Mesenchymal stem cell (in vitro differentiated cells and primary cell): ENCODE measurements around the gene TENT4B.
A peak's percentile ranks its signal among the peaks of the same experiment; 100 is the strongest.

Source experiments
- DNase-seq: peaks from one replicate; pipeline ENCODE4 v3.0.0-alpha.2; 2013
- H2AFZ ChIP-seq: one replicate; pipeline ENCODE4 v1.6.1; 2013; ENCODE audit warnings: low read depth, mild to moderate bottlenecking, control low read depth, inconsistent platforms, low read length, moderate library complexity
- H2AK5ac ChIP-seq: 2 replicates; pipeline ENCODE4 v1.6.1; 2013; ENCODE audit warnings: low read length, moderate library complexity, mild to moderate bottlenecking, inconsistent platforms; ENCODE audit not compliant: severe bottlenecking
- H2BK120ac ChIP-seq: one replicate; pipeline ENCODE4 v1.6.1; 2013; ENCODE audit warnings: low read depth, mild to moderate bottlenecking, inconsistent platforms, low read length, moderate library complexity
- H2BK12ac ChIP-seq, 2 experiments: one replicate each; pipeline ENCODE4 v1.6.1; 2013; ENCODE audit warnings: inconsistent platforms in 2 of 2, low read length in 2 of 2, mild to moderate bottlenecking in 2 of 2, moderate library complexity in 2 of 2, control low read depth in 1 of 2
- H2BK15ac ChIP-seq: one replicate; pipeline ENCODE4 v1.6.1; 2013; ENCODE audit warnings: mild to moderate bottlenecking, low read depth, inconsistent platforms; ENCODE audit not compliant: poor library complexity, severe bottlenecking
- H2BK5ac ChIP-seq: 2 replicates; pipeline ENCODE4 v1.6.1; 2013; ENCODE audit warnings: low read depth, mild to moderate bottlenecking, low read length, control low read depth, inconsistent platforms; ENCODE audit not compliant: poor library complexity, severe bottlenecking
- H3K14ac ChIP-seq, 2 experiments: one replicate each; pipeline ENCODE4 v1.6.1; 2013; ENCODE audit warnings: inconsistent platforms in 2 of 2, low read length in 2 of 2, control low read depth in 1 of 2, mild to moderate bottlenecking in 1 of 2, moderate library complexity in 1 of 2
- H3K18ac ChIP-seq, 2 experiments: one replicate each; pipeline ENCODE4 v1.6.1; 2013; ENCODE audit warnings: inconsistent platforms in 2 of 2, low read length in 2 of 2, control low read depth in 1 of 2, low read depth in 1 of 2, mild to moderate bottlenecking in 1 of 2
- H3K23ac ChIP-seq, 2 experiments: one replicate each; pipeline ENCODE4 v1.6.1; 2013; ENCODE audit warnings: inconsistent platforms in 2 of 2, low read length in 2 of 2, mild to moderate bottlenecking in 2 of 2, moderate library complexity in 2 of 2, control low read depth in 1 of 2
- H3K27ac ChIP-seq: 2 replicates; pipeline ENCODE4 v1.5.1; 2013; ENCODE audit warnings: mild to moderate bottlenecking, moderate library complexity, low read length, control low read depth, inconsistent platforms; ENCODE audit not compliant: poor library complexity, severe bottlenecking
- H3K27me3 ChIP-seq, 2 experiments: 2 replicates each; pipeline versions ENCODE4 v1.6.1 to v1.7.0; 2013; ENCODE audit warnings: low read length in 2 of 2, mild to moderate bottlenecking in 2 of 2, moderate library complexity in 2 of 2, control low read depth in 1 of 2, inconsistent platforms in 1 of 2; ENCODE audit not compliant: control insufficient read depth in 1 of 2, insufficient read depth in 1 of 2
- H3K36me3 ChIP-seq, 2 experiments: 2 replicates each; pipeline versions ENCODE4 v1.6.1 to v1.7.0; 2013; ENCODE audit warnings: low read length in 2 of 2, control low read depth in 1 of 2, inconsistent platforms in 1 of 2, low read depth in 1 of 2, mild to moderate bottlenecking in 1 of 2; ENCODE audit not compliant: insufficient read depth in 2 of 2, control insufficient read depth in 1 of 2
- H3K4ac ChIP-seq, 2 experiments: one replicate each; pipeline ENCODE4 v1.6.1; 2013; ENCODE audit warnings: inconsistent platforms in 2 of 2, low read length in 2 of 2, mild to moderate bottlenecking in 2 of 2, moderate library complexity in 2 of 2, control low read depth in 1 of 2, low read depth in 1 of 2
- H3K4me1 ChIP-seq: 2 replicates; pipeline ENCODE4 v1.6.1; 2013; ENCODE audit warnings: low read depth, low read length, control low read depth; ENCODE audit not compliant: control insufficient read depth, insufficient read depth
- H3K4me2 ChIP-seq: 2 replicates; pipeline ENCODE4 v1.6.1; 2013; ENCODE audit warnings: low read length, mild to moderate bottlenecking, inconsistent platforms; ENCODE audit not compliant: poor library complexity, severe bottlenecking
- H3K4me3 ChIP-seq, 2 experiments: 2 replicates each; pipeline versions ENCODE4 v1.5.1 to v1.7.0; 2013; ENCODE audit warnings: low read length in 2 of 2, mild to moderate bottlenecking in 2 of 2, control low read depth in 1 of 2, low read depth in 1 of 2; ENCODE audit not compliant: insufficient read depth in 1 of 2
- H3K79me1 ChIP-seq: replicated peaks from 2 replicates; pipeline ENCODE4 v1.6.1; 2013; ENCODE audit warnings: mild to moderate bottlenecking, control low read depth, low read length, inconsistent platforms; ENCODE audit not compliant: poor library complexity, severe bottlenecking
- H3K9ac ChIP-seq: 2 replicates; pipeline ENCODE4 v1.7.0; 2013; ENCODE audit warnings: mild to moderate bottlenecking, low read length, moderate library complexity
- H3K9me3 ChIP-seq: 2 replicates; pipeline ENCODE4 v1.7.0; 2013; ENCODE audit warnings: mild to moderate bottlenecking, low read length; ENCODE audit not compliant: control insufficient read depth
- H4K8ac ChIP-seq: one replicate; pipeline ENCODE4 v1.6.1; 2013; ENCODE audit warnings: inconsistent platforms, mild to moderate bottlenecking, low read length, moderate library complexity
- H4K91ac ChIP-seq: one replicate; pipeline ENCODE4 v1.6.1; 2013; ENCODE audit warnings: mild to moderate bottlenecking, low read length, inconsistent platforms
- WGBS: methylation state at CpG from one replicate; pipeline ENCODE4 v1.1.7; 2013; ENCODE audit warnings: mixed read lengths; 5-methylcytosine and 5-hydroxymethylcytosine counted together

The TENT4B gene

GRCh38 chr16:50154420-50154950, 1.4 kb downstream of the TENT4B start:
- Histone ChIP-seq H3K4ac (peak overlapping the region in 1 of 2 experiments; percentile 64), H2BK12ac (peak overlapping the region in 1 of 2 experiments; percentile 17), H2BK15ac (no peak overlapping the region), H3K79me1 (peaks cover 6% of the 10 kb centered on the region), H3K9me3 (no peaks in the 10 kb centered on the region), H3K4me3 (peak overlapping the region; percentile 89 to 96), H3K14ac (peak overlapping the region in 1 of 2 experiments; percentile 96), H2AFZ (no peak overlapping the region), H3K18ac (peak overlapping the region; percentile 84 to 86), H3K36me3 (no peaks in the 10 kb centered on the region), H2BK120ac (peak overlapping the region; percentile 42), H3K27ac (no peak overlapping the region), H4K8ac (peak overlapping the region; percentile 50), H2BK5ac (no peak overlapping the region), H2AK5ac (no peak overlapping the region), H3K23ac (peak overlapping the region; percentile 2 to 85), H3K9ac (peak overlapping the region; percentile 87), H3K27me3 (no peaks in the 10 kb centered on the region), H3K4me1 (peaks cover 10% of the 10 kb centered on the region), H4K91ac (peak overlapping the region; percentile 46), H3K4me2 (peak overlapping the region; percentile 95)
- 12% methylated on average over 8 of the region's 10 CpGs for WGBS
- no peak for DNase-seq

GRCh38 chr16:50155925-50156324, 2.8 kb downstream of the TENT4B start:
- no CpG with 5 or more reads among the region's 1 CpG for WGBS
- Histone ChIP-seq H3K23ac (no peak overlapping the region), H2BK15ac (no peak overlapping the region), H2AFZ (no peak overlapping the region), H4K91ac (no peak overlapping the region), H3K4me3 (peak overlapping the region in 1 of 2 experiments; percentile 89), H2BK5ac (no peak overlapping the region), H2BK12ac (no peak overlapping the region), H2AK5ac (no peak overlapping the region), H3K4me1 (peaks cover 10% of the 10 kb centered on the region), H3K4me2 (no peak overlapping the region), H3K79me1 (peaks cover 8% of the 10 kb centered on the region), H4K8ac (no peak overlapping the region), H3K14ac (no peak overlapping the region), H3K4ac (no peak overlapping the region), H3K36me3 (peaks cover 0 to 5% of the 10 kb centered on the region in 2 experiments), H3K9me3 (no peaks in the 10 kb centered on the region), H3K18ac (no peak overlapping the region), H3K27me3 (no peaks in the 10 kb centered on the region), H2BK120ac (no peak overlapping the region), H3K9ac (peak overlapping the region; percentile 87), H3K27ac (no peak overlapping the region)
- no peak for DNase-seq

- H2BK120ac ChIP-seq = no peak overlapping the region
- H2AK5ac ChIP-seq = no peak overlapping the region
- no peak overlapping the region for H3K18ac ChIP-seq
- no peak overlapping the region for H3K4me2 ChIP-seq
- H2BK15ac ChIP-seq = no peak overlapping the region
- H2AFZ ChIP-seq = no peak overlapping the region
- no peak overlapping the region for H3K9ac ChIP-seq
- H4K91ac ChIP-seq = no peak overlapping the region
- H3K27ac ChIP-seq = no peak overlapping the region
- peaks cover 8% of the 10 kb centered on the region for H3K79me1 ChIP-seq
- no peaks in the 10 kb centered on the region for H3K27me3 ChIP-seq
- DNase-seq = no peak
- H3K36me3 ChIP-seq = peaks cover 0 to 5% of the 10 kb centered on the region in 2 experiments
- no peak overlapping the region for H3K14ac ChIP-seq
- no peak overlapping the region for H2BK12ac ChIP-seq
- H3K4ac ChIP-seq = no peak overlapping the region
- no peak overlapping the region for H3K23ac ChIP-seq
- peaks cover 10% of the 10 kb centered on the region for H3K4me1 ChIP-seq
- H3K9me3 ChIP-seq = no peaks in the 10 kb centered on the region
- H4K8ac ChIP-seq = no peak overlapping the region
- H2BK5ac ChIP-seq = no peak overlapping the region
- WGBS = 94% methylated on average over 4 of the region's 6 CpGs
- no peak overlapping the region for H3K4me3 ChIP-seq
Observed at GRCh38 chr16:50156590-50156989, 3.5 kb downstream of the TENT4B start.

- Histone ChIP-seq H2BK120ac (no peak overlapping the region), H3K4ac (no peak overlapping the region), H4K8ac (no peak overlapping the region), H2AFZ (no peak overlapping the region), H3K9ac (no peak overlapping the region), H3K4me1 (no peaks in the 10 kb centered on the region), H3K36me3 (peaks cover 0 to 5% of the 10 kb centered on the region in 2 experiments), H3K27me3 (no peaks in the 10 kb centered on the region), H2AK5ac (no peak overlapping the region), H2BK5ac (no peak overlapping the region), H3K4me2 (no peak overlapping the region), H2BK12ac (no peak overlapping the region), H3K9me3 (no peaks in the 10 kb centered on the region), H3K23ac (no peak overlapping the region), H3K14ac (no peak overlapping the region), H3K79me1 (peaks cover 10% of the 10 kb centered on the region), H3K4me3 (no peak overlapping the region), H3K27ac (no peak overlapping the region), H2BK15ac (no peak overlapping the region), H3K18ac (no peak overlapping the region), H4K91ac (no peak overlapping the region)
- DNase-seq = no peak
- 100% methylated on average over 3 of the region's 4 CpGs for WGBS
Observed at GRCh38 chr16:50160495-50161164, 7.5 kb downstream of the TENT4B start.
